Glomerular visceral epithelial cell (primary cell): ENCODE measurements around the gene TUBA4B.

Experiments
- DNase-seq: peaks from one replicate; pipeline ENCODE4 v3.0.0-alpha.2; 2016; ENCODE audit errors: extremely low spot score

TUBA4B gene

GRCh38 chr2:219252900-219253752 lies at the start of gene TUBA4B:
Gene TUBA4B (plus strand): TSS chr2:219253243. CDS start chr2:219253408, 165 bp downstream.
- peak; percentile 74 for DNase-seq

- no peak for DNase-seq
Observed at GRCh38 chr2:219204425-219205164, 48.4 kb upstream of the TUBA4B start.

GRCh38 chr2:219205165-219205538 lies 47.9 kb upstream of the TUBA4B start:
- DNase-seq: no peak

DNA sequence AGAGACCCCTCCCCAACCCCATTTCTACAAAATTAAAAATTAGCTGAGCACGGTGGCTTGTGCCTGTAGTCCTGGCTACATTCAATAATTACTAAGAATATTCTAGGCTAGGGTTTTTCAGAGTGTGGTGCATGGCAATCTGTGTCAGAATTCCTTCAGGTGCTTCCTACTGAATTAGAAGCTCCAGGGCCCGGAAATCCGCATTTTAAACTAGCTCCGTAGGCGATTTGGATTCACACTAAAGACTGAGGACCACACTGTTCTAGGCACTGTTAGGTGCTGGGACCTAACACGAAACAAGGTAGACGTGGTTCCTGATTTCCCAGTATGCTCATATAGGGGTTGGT lies 47.1 kb upstream of the TUBA4B start:
- no peak for DNase-seq

DNA sequence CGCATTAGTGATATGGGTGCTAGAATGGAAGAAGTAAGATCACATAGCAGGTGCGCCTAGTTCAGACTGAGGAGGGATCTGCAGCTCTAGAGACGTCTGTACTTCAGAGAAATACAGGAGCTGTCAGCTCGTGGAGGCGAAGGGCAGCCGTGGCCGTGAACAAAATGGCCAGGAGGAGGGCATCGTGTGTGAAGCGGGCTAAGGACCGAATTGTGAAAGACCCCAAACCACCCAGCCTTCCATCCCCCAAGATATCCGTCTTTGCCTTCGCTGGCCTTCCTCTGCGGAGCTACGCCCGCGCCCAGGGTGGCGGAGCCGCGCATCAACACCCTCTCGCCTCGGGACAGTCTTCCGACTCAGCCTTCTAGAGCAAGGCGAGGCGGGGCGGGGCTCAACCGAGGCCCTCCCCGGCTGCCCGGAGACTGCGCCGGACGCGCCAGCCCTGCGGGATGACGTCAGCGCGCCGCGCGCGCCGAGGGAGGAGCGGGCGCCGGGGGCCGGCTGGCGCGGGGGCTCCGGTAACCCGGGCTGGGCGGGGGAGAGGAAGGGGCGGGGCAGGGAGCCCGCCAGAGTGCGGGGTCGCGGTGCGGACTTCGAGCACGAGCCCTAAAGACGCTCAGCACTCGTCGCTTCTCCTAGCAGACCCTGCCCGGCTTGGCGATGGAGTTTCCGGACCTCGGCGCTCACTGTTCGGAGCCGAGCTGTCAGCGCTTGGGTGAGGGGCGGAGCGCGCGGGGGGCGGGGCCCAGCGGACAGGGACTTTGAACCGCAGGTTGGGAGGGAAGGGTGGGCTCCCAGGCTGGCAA lies 46.5 kb upstream of the TUBA4B start, which contains the start of gene ZFAND2B:
Gene ZFAND2B (plus strand): TSS at position 455 of the 806 bp plus-strand sequence. CDS start 206 bp downstream, at position 661.
- DNase-seq: peak; percentile 96

GRCh38 chr2:219207134-219207883 lies 45.7 kb upstream of the TUBA4B start:
- no peak for DNase-seq

- peak; percentile 23 for DNase-seq
Observed at GRCh38 chr2:219207884-219208740, 44.9 kb upstream of the TUBA4B start.

- no peak for DNase-seq
Observed at GRCh38 chr2:219209236-219210195, 43.5 kb upstream of the TUBA4B start.

DNA sequence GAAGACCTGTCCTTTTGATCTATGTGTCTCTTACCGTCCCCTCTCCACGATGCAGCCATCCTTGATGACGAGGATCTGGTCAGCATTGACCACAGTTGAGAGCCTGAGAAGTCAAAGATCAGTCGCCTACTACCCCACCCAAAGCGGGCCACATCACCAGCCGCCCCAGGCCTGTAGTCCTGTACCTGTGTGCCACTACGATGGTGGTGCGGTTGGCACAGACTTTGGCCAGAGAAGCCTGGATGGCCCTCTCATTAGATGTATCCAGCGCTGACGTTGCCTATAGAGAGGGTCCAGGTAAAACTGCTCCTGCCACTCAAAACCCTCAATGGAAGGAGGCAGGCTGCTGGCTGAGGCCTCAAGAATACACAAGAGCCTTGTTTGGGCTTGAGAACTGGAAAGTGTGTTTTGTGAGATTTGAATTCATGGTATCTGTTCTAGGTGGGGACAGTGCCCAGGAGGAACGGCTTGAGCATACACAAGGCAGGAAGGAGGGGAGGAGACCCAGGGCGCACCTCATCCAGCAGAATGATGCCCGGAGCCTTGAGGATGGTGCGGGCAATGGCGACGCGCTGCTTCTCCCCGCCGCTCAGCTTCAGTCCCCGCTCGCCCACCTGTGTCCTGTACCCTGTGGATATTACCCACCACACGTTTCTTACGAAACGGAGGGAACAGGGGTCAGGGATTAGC lies 42.7 kb upstream of the TUBA4B start:
- DNase-seq: no peak

- DNase-seq: no peak
Observed at GRCh38 chr2:219210886-219211362, 42.1 kb upstream of the TUBA4B start.

DNA sequence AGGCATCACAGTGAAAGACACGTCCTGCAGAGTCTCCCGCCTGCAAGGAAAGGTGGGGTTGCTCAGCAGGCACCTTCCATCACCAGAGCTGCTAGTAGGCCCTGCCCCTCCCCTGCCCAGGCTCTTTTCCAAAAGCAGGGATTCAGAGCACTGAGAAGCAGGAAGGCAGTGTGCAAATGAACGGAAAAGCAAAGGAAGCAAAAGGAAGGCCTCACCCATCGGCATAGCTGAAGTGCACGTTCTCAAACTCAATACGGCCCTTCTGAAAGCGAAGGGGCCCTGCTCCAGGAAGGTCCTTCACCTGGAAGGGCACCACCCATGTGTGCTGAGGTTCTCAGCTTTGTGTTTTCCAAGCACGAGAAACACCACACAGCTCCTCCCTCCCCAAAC lies 40.0 kb upstream of the TUBA4B start:
- DNase-seq: no peak

DNA sequence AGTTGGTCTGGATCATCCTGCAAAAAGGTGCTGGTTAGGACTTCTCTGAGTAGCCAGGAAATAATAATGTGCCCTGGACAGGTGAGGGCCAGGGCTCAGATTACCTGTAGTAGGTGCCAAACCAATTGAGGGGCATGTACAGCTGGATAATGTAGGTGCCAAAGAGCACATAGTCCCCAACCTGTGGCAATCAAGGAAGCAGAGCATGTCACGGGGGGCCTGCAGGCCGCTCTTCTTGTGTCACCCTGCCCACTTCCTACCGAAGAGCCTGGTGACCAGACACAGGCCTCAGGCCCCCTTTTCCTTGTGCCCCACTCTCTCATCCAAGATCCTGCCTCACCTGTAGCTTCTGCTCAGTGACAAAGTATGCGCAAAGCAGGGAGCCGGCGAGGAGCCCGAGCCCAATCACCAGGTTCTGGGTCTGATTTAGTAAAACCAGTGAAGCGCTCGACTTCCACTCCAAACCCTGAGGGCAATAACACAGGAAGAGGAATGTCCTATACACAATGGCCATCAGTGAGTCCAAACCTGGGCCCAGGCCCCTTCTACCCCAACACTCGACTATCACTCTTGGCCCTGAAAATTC lies 39.5 kb upstream of the TUBA4B start:
- DNase-seq: no peak

GRCh38 chr2:219214141-219214540 lies 38.9 kb upstream of the TUBA4B start:
- no peak for DNase-seq

GRCh38 chr2:219214786-219215185 lies 38.3 kb upstream of the TUBA4B start:
- no peak for DNase-seq

- DNase-seq: no peak
Observed at GRCh38 chr2:219215871-219216534, 37.0 kb upstream of the TUBA4B start.

DNA sequence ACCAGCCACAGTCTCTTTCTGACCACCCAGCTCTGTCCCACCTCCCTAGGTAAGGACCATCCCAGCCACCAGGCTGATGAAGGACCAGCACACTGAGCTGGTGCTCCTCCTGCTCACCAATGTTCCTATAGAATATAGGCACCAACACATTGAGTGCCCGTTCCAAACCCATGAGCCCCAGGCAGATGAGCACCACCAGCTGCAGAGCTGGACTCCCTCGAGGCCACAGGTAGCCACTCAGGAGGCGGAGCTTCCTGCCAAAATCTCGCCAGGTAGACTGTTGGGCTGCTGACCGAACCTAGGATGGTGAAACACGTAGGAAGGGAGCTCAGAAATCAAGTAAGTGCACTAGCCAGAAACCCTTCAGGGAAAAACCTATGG lies 36.5 kb upstream of the TUBA4B start:
- DNase-seq: no peak

GRCh38 chr2:219218217-219218731 lies 34.8 kb upstream of the TUBA4B start:
- DNase-seq: peak; percentile 74
